ENCODE results near the gene EXOSC10. TPM values are rescaled to one million over a fixed set of nuclear protein-coding genes. Genes with fewer than 3 reads are reported as not detected.

Gene EXOSC10
- total RNA-seq, 5 donors from 2014 or later (not counting 1 experiment from before 2014, with no cell fraction given): 72.5 to 85.2 (median 82.1) TPM

GRCh38 chr1:11028018-11028417 is 71.7 kb downstream of the EXOSC10 start:
- Mint-ChIP-seq H3K4me1 (peaks cover 17 to 25% (median 22%) of the 10 kb centered on the region in 3 donors), H3K27ac (no peak overlapping the region), H3K36me3 (peaks cover 32% of the 10 kb centered on the region), H3K9me3 (no peaks in the 10 kb centered on the region), H3K4me3 (no peak overlapping the region), H3K27me3 (no peaks in the 10 kb centered on the region)
- ATAC-seq (replicated peaks in 1 of 4) (no peak), DNase-seq (no peak)
- Histone ChIP-seq H3K27ac (ENCODE audit: low read length) (no peak overlapping the region), H3K9me3 (no peaks in the 10 kb centered on the region), H3K4me3 (ENCODE audit: control insufficient read depth in 1 of 2, extremely low read depth in 1 of 2, low read length in 1 of 2) (no peak overlapping the region), H3K4me1 (ENCODE audit: control insufficient read depth in 1 of 2, extremely low read depth in 1 of 2, insufficient read depth in 2 of 2, low read length in 2 of 2) (no peaks in the 10 kb centered on the region), H3K36me3 (ENCODE audit: control insufficient read depth in 2 of 2, extremely low read depth in 1 of 2, insufficient read depth in 1 of 2, low read length in 1 of 2) (peaks cover 6 to 35% of the 10 kb centered on the region in 2 donors), H3K27me3 (replicated peaks in 1 of 2; ENCODE audit: control insufficient read depth in 2 of 2, extremely low read depth in 1 of 2, insufficient read depth in 2 of 2, low read length in 1 of 2) (no peaks in the 10 kb centered on the region)
- whole genome bisulfite sequencing (ENCODE audit: insufficient coverage): 100% methylated on average over 2 of the region's 3 CpGs
- ChIA-PET CTCF (no interaction called here), POLR2A (no interaction called here)

DNA sequence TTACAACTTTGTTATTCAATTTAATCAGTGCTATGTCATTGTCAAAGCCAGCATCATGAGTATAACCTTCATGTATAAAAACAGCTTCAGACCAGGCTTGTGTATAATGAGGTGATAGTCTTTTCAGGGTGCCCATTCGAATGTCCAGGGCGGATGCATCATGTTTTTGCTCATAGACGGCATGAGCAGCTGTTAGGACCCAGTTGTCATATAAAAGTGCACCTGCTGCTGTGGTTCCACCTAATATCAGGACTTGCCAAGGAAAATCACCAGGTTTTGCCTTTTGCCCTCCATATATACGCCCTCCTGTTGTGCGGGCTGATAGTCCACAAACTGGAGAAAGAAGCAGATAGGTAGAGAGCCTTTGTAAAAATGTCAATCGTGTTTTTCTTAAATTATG is 72.4 kb downstream of the EXOSC10 start:
- no peak for DNase-seq
- ATAC-seq (replicated peaks in 1 of 4): no peak
- ChIA-PET POLR2A (no interaction called here), CTCF (interaction anchor here (0.5 kb wide), 2 partner anchors 158 to 1199 kb away, joined by 3 to 4 read pairs; no protein-coding TSS in a partner anchor)
- Mint-ChIP-seq H3K36me3 (peaks cover 38% of the 10 kb centered on the region), H3K9me3 (no peaks in the 10 kb centered on the region), H3K27me3 (no peaks in the 10 kb centered on the region), H3K4me1 (peaks cover 19 to 29% (median 24%) of the 10 kb centered on the region in 3 donors), H3K4me3 (no peak overlapping the region), H3K27ac (no peak overlapping the region)
- Histone ChIP-seq H3K4me3 (ENCODE audit: control insufficient read depth in 1 of 2, extremely low read depth in 1 of 2, low read length in 1 of 2) (no peak overlapping the region), H3K9me3 (no peaks in the 10 kb centered on the region), H3K27ac (ENCODE audit: low read length) (no peak overlapping the region), H3K36me3 (ENCODE audit: control insufficient read depth in 2 of 2, extremely low read depth in 1 of 2, insufficient read depth in 1 of 2, low read length in 1 of 2) (peaks cover 7 to 41% of the 10 kb centered on the region in 2 donors), H3K27me3 (replicated peaks in 1 of 2; ENCODE audit: control insufficient read depth in 2 of 2, extremely low read depth in 1 of 2, insufficient read depth in 2 of 2, low read length in 1 of 2) (no peaks in the 10 kb centered on the region), H3K4me1 (ENCODE audit: control insufficient read depth in 1 of 2, extremely low read depth in 1 of 2, insufficient read depth in 2 of 2, low read length in 2 of 2) (no peaks in the 10 kb centered on the region)
- WGBS (ENCODE audit: insufficient coverage): 73% methylated on average over 3 of the region's 6 CpGs

DNA sequence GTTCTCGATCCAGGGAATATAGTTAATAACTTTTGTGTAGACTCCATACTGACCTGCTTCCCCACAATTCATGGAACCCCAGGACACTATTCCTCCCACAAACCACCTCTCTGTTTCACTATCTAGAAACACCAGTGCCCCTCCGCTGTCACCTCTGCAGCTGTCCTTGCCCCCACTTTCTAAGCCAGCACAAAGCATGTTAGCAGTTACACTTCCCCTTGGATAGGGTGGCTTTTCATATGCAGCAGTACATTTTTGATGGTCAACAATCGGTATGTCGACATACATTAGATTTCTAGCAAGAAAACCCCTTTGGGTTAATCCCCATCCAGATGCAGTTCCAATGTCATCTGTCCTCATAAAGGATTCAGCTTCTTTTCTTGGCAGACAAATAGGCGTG is 72.8 kb downstream of the EXOSC10 start:
- WGBS (ENCODE audit: insufficient coverage): 100% methylated on average over 1 of the region's 5 CpGs
- ATAC-seq (replicated peaks in 1 of 4) (peak in 1 of 4 experiments; percentile 21), DNase-seq (no peak)
- Mint-ChIP-seq H3K4me1 (peaks cover 22 to 32% (median 29%) of the 10 kb centered on the region in 3 donors), H3K36me3 (peaks cover 41% of the 10 kb centered on the region), H3K9me3 (no peaks in the 10 kb centered on the region), H3K27ac (peak overlapping the region in 1 of 2 donors; percentile 0), H3K4me3 (no peak overlapping the region), H3K27me3 (no peaks in the 10 kb centered on the region)
- Histone ChIP-seq H3K27me3 (replicated peaks in 1 of 2; ENCODE audit: control insufficient read depth in 2 of 2, extremely low read depth in 1 of 2, insufficient read depth in 2 of 2, low read length in 1 of 2) (no peaks in the 10 kb centered on the region), H3K9me3 (no peaks in the 10 kb centered on the region), H3K36me3 (ENCODE audit: control insufficient read depth in 2 of 2, extremely low read depth in 1 of 2, insufficient read depth in 1 of 2, low read length in 1 of 2) (peaks cover 11 to 45% of the 10 kb centered on the region in 2 donors), H3K4me3 (ENCODE audit: control insufficient read depth in 1 of 2, extremely low read depth in 1 of 2, low read length in 1 of 2) (no peak overlapping the region), H3K4me1 (ENCODE audit: control insufficient read depth in 1 of 2, extremely low read depth in 1 of 2, insufficient read depth in 2 of 2, low read length in 2 of 2) (no peaks in the 10 kb centered on the region), H3K27ac (ENCODE audit: low read length) (no peak overlapping the region)
- POLR2A ChIA-PET: no interaction called here
- CTCF ChIA-PET: interaction anchor here in 1 of 2 donors (0.5 kb wide), 1 partner anchor 1198 kb away, joined by 3 read pairs; no protein-coding TSS in a partner anchor

DNA sequence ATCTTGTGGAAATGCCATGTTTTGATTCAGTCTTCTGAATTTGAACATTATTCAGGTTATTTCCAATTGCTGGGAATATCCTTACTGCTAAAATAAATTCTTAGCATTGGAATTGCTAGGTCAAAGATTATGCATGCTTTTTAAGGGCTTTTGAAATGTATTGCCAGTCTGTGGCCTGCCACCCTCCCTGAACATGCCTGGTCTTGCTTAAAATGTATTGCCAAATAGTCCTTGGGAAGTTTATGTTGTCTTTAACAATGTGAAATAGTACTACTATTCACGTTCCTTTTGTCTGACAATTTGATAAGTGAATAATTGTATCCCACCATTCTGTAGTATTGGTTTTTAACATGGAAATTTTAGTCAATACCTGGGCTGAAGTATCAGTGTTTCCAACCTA is 73.6 kb downstream of the EXOSC10 start:
- no peaks in the 10 kb centered on the region for H3K9me3 ChIP-seq
- no peaks in the 10 kb centered on the region for H3K9me3 Mint-ChIP-seq
- H3K27ac ChIP-seq (ENCODE audit: low read length): no peak overlapping the region
- no peak overlapping the region for H3K4me3 Mint-ChIP-seq
- no peaks in the 10 kb centered on the region for H3K27me3 Mint-ChIP-seq
- peaks cover 47% of the 10 kb centered on the region for H3K36me3 Mint-ChIP-seq
- POLR2A ChIA-PET: no interaction called here
- H3K27ac Mint-ChIP-seq: peak overlapping the region in 1 of 2 donors; percentile 3
- ATAC-seq (replicated peaks in 1 of 4) (no peak), DNase-seq (no peak)
- H3K4me3 ChIP-seq (ENCODE audit: control insufficient read depth in 1 of 2, extremely low read depth in 1 of 2, low read length in 1 of 2): no peak overlapping the region
- peaks cover 23 to 34% (median 31%) of the 10 kb centered on the region in 3 donors for H3K4me1 Mint-ChIP-seq
- WGBS (ENCODE audit: insufficient coverage): no CpG with 5 or more reads among the region's 1 CpG
- CTCF ChIA-PET: no interaction called here
- H3K36me3 ChIP-seq (ENCODE audit: control insufficient read depth in 2 of 2, extremely low read depth in 1 of 2, insufficient read depth in 1 of 2, low read length in 1 of 2): peaks cover 11 to 53% of the 10 kb centered on the region in 2 donors
- H3K27me3 ChIP-seq (replicated peaks in 1 of 2; ENCODE audit: control insufficient read depth in 2 of 2, extremely low read depth in 1 of 2, insufficient read depth in 2 of 2, low read length in 1 of 2): no peaks in the 10 kb centered on the region
- peaks cover 0 to 4% of the 10 kb centered on the region in 2 experiments for H3K4me1 ChIP-seq (ENCODE audit: control insufficient read depth in 1 of 2, extremely low read depth in 1 of 2, insufficient read depth in 2 of 2, low read length in 2 of 2)

DNA sequence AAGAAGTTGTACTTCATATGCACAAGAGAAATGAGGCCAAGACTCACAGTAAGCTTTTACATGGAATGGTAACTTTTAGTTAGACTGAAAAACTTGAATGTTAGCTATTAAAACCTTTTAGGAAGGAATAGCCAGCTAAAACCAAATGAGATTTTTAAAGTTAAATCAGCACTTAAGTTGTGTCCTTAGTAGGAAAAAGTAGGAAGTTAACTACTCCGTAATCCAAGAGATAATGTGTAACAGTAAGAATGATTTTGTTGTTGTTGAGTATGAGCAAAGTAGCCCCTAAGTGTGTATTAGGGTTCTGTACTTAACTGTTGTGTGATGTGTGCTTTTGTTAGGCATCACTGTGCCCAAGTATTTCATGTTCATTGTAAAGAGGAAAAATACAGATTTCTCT is 74.1 kb downstream of the EXOSC10 start:
- ChIA-PET POLR2A (no interaction called here), CTCF (no interaction called here)
- peaks cover 13 to 56% of the 10 kb centered on the region in 2 donors for H3K36me3 ChIP-seq (ENCODE audit: control insufficient read depth in 2 of 2, extremely low read depth in 1 of 2, insufficient read depth in 1 of 2, low read length in 1 of 2)
- H3K9me3 ChIP-seq: no peaks in the 10 kb centered on the region
- no peak overlapping the region for H3K27ac ChIP-seq (ENCODE audit: low read length)
- H3K9me3 Mint-ChIP-seq: no peaks in the 10 kb centered on the region
- peak overlapping the region in 1 of 2 donors; percentile 11 for H3K27ac Mint-ChIP-seq
- no peak overlapping the region for H3K4me3 Mint-ChIP-seq
- no peak overlapping the region for H3K4me3 ChIP-seq (ENCODE audit: control insufficient read depth in 1 of 2, extremely low read depth in 1 of 2, low read length in 1 of 2)
- H3K4me1 ChIP-seq (ENCODE audit: control insufficient read depth in 1 of 2, extremely low read depth in 1 of 2, insufficient read depth in 2 of 2, low read length in 2 of 2): peaks cover 0 to 4% of the 10 kb centered on the region in 2 experiments
- 100% methylated on average over 1 of the region's 1 CpG for WGBS (ENCODE audit: insufficient coverage)
- H3K4me1 Mint-ChIP-seq: peaks cover 23 to 34% (median 27%) of the 10 kb centered on the region in 3 donors
- H3K27me3 Mint-ChIP-seq: no peaks in the 10 kb centered on the region
- DNase-seq: no peak
- no peak for ATAC-seq (replicated peaks in 1 of 4)
- H3K36me3 Mint-ChIP-seq: peaks cover 47% of the 10 kb centered on the region
- no peaks in the 10 kb centered on the region for H3K27me3 ChIP-seq (replicated peaks in 1 of 2; ENCODE audit: control insufficient read depth in 2 of 2, extremely low read depth in 1 of 2, insufficient read depth in 2 of 2, low read length in 1 of 2)

- Mint-ChIP-seq H3K27ac (no peak overlapping the region), H3K36me3 (peaks cover 52% of the 10 kb centered on the region)
- POLR2A ChIA-PET: interaction anchor here (0.6 kb wide), 2 partner anchors 24 to 1134 kb away, joined by 3 to 6 read pairs; no protein-coding TSS in a partner anchor
These were observed 74.8 kb downstream of the EXOSC10 start for GRCh38 chr1:11024874-11025203.

More at GRCh38 chr1:11024874-11025203, 74.8 kb downstream of the EXOSC10 start:
- Histone ChIP-seq H3K27me3 (replicated peaks in 1 of 2; ENCODE audit: control insufficient read depth in 2 of 2, extremely low read depth in 1 of 2, insufficient read depth in 2 of 2, low read length in 1 of 2) (no peaks in the 10 kb centered on the region), H3K4me3 (ENCODE audit: control insufficient read depth in 1 of 2, extremely low read depth in 1 of 2, low read length in 1 of 2) (no peak overlapping the region), H3K4me1 (ENCODE audit: control insufficient read depth in 1 of 2, extremely low read depth in 1 of 2, insufficient read depth in 2 of 2, low read length in 2 of 2) (peaks cover 0 to 4% of the 10 kb centered on the region in 2 experiments), H3K9me3 (no peaks in the 10 kb centered on the region), H3K27ac (ENCODE audit: low read length) (no peak overlapping the region), H3K36me3 (ENCODE audit: control insufficient read depth in 2 of 2, extremely low read depth in 1 of 2, insufficient read depth in 1 of 2, low read length in 1 of 2) (peaks cover 17 to 60% of the 10 kb centered on the region in 2 donors)
- no CpG with 5 or more reads among the region's 2 CpGs for WGBS (ENCODE audit: insufficient coverage)
- no peak overlapping the region for H3K4me3 Mint-ChIP-seq
- H3K27me3 Mint-ChIP-seq: no peaks in the 10 kb centered on the region
- ATAC-seq (replicated peaks in 1 of 4) (no peak), DNase-seq (no peak)
- no peaks in the 10 kb centered on the region for H3K9me3 Mint-ChIP-seq
- peaks cover 23 to 38% (median 26%) of the 10 kb centered on the region in 3 donors for H3K4me1 Mint-ChIP-seq
- CTCF ChIA-PET: no interaction called here

Data from T-cell (primary cell).